Fibroblast of mammary gland (primary cell): ENCODE measurements around the gene KRTAP10-8.
"Not testable (repeated sequence)": the region's sequence is repeated elsewhere in the genome, so short reads cannot be mapped to it uniquely, and the experiment has no call there.

Source experiments
- DNase-seq: peaks from one replicate; pipeline ENCODE4 v3.0.0-alpha.2; 2010; ENCODE audit warnings: low read depth
- H3K4me3 ChIP-seq: 2 replicates; pipeline ENCODE4 v1.5.1; 2011; ENCODE audit warnings: low read depth, mild to moderate bottlenecking, low read length, moderate library complexity; ENCODE audit not compliant: control insufficient read depth
- CTCF ChIP-seq: conservative IDR thresholded peaks from 2 replicates; pipeline ENCODE4 v1.5.1; 2011; ENCODE audit warnings: low read depth, low read length, inconsistent platforms; ENCODE audit not compliant: control insufficient read depth, insufficient read depth

The KRTAP10-8 gene

GRCh38 chr21:44658541-44658910, 46.6 kb downstream of the KRTAP10-8 start:
- no peak for DNase-seq
- no peak for TF ChIP-seq CTCF
- no peak overlapping the region for H3K4me3 ChIP-seq

DNA sequence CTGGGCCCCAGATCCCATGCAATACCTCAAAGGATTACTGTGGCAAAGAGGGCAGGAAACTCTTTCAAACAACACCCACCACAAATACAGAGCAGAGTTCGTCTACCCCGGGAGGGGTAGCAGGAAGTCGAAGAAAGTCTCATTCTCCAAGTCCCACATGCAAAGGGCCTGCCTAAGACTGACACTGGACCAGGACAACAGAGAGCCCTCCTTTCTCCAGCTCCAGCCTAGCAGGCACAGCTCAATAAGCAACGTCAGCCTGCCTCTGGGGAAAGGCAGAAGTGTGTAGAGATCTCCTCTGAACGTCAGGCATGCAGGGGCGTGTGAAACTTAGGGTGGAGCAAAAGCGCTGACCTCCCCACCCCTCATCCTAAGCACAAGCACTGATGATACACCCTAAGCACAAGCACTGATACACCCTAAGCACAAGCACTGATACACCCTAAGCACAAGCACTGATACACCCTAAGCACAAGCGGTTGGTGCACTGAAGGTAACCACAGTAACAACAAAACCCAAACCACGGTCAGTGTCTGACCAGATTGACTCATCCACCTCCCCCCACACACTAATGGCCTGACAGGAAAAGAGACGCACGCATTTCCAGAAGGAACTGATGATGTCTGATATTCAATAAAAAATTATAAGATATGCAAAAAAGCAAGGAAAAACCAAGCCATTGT, 47.2 kb downstream of the KRTAP10-8 start:
- no peak overlapping the region for H3K4me3 ChIP-seq
- no peak for TF ChIP-seq CTCF
- DNase-seq = no peak

DNA sequence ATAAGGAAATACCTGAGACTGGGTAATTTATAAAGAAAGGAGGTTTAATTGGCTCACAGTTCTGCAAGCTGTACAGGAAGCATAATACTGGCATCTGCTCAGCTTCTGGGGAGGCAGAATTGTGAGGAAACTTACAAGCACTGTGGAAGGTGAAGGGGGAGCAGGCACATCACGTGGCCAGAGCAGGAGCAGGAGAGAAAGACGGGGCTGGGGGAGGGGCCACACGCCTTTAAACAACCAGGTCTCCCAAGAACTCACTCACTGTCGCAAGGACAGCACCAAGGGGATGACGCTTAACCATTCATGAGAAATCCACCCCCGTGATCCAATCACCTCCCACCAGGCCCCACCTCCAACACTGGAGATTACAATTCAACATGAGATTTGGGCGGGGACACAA, 49.7 kb downstream of the KRTAP10-8 start:
- H3K4me3 ChIP-seq, DNase-seq: not testable (repeated sequence)
